ENCODE data around the gene CDH23. TPM values are rescaled to one million over a fixed set of nuclear protein-coding genes. Genes with fewer than 3 reads are reported as not detected.
A peak's percentile ranks its signal among the peaks of the same experiment; 100 is the strongest.

CDH23 gene
- total RNA-seq, 2 donors from 2014 or later, result 1.7 to 11.2 TPM

GRCh38 chr10:71475243-71475871 lies 78.6 kb downstream of the CDH23 start:
- no peak for ATAC-seq
- no peak for DNase-seq (ENCODE audit: low spot score in 2 of 2)

DNA sequence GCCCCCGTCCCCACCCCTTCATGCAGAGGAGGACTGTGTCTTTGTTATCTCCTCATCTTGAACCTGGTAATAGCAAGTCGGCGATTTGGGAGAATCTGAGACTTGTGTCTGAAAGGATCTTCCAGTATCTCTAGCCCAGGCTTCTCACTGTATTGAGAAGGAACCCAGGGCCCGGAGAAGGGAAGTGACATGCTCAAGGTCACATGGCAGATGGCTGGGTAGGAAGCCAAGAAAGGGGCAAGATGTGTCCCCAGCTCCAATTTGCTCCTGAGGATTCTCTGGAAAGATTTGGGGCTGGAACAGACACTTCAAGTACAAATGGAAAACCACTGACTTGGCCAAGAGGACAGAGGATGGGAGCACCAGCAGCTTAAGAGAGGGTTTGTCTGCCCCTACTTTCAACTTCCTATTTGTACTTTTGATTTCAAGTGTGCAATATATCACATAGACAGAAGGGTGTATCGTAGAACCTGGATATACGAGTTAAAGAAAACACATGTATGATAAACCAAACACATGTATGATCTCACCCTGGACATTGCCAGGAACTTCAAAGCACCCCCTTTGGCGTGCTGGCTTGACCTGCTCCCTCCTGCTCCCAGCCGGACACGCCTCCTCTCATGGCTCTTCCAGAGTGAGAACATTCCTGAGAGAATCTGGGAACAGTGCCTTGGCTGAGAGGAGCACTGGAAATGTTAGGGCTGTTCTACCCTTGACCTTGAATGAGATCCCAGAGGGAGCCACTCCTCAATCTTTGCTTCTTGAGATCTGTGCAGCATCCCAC lies 79.7 kb downstream of the CDH23 start:
- no peak overlapping the region for H3K27ac Mint-ChIP-seq
- no peaks in the 10 kb centered on the region for H3K9me3 Mint-ChIP-seq
- DNase-seq (ENCODE audit: low spot score in 2 of 2), result no peak
- H3K36me3 Mint-ChIP-seq, result no peaks in the 10 kb centered on the region
- ATAC-seq, result no peak

More at GRCh38 chr10:71475243-71475871, 78.6 kb downstream of the CDH23 start:
- H3K36me3 Mint-ChIP-seq, result no peaks in the 10 kb centered on the region
- H3K27ac Mint-ChIP-seq, result no peak overlapping the region
- H3K9me3 Mint-ChIP-seq, result no peaks in the 10 kb centered on the region

GRCh38 chr10:71478173-71478572 lies 81.5 kb downstream of the CDH23 start:
- Mint-ChIP-seq H3K36me3 (no peaks in the 10 kb centered on the region), H3K9me3 (no peaks in the 10 kb centered on the region), H3K27ac (no peak overlapping the region)
- ATAC-seq, result no peak
- DNase-seq (ENCODE audit: low spot score in 2 of 2), result no peak

- H3K36me3 Mint-ChIP-seq, result no peaks in the 10 kb centered on the region
- H3K9me3 Mint-ChIP-seq, result no peaks in the 10 kb centered on the region
- no peak overlapping the region for H3K27ac Mint-ChIP-seq
- no peak for DNase-seq (ENCODE audit: low spot score in 2 of 2)
- no peak for ATAC-seq
Observed at GRCh38 chr10:71478813-71479365, 82.2 kb downstream of the CDH23 start.

- Mint-ChIP-seq H3K9me3 (no peaks in the 10 kb centered on the region), H3K36me3 (no peaks in the 10 kb centered on the region), H3K27ac (peak overlapping the region in 1 of 2 donors; percentile 8)
- no peak for DNase-seq (ENCODE audit: low spot score in 2 of 2)
- ATAC-seq, result no peak
Observed at GRCh38 chr10:71479831-71480230, 83.1 kb downstream of the CDH23 start.

GRCh38 chr10:71480662-71481061 lies 83.9 kb downstream of the CDH23 start:
- no peaks in the 10 kb centered on the region for H3K36me3 Mint-ChIP-seq
- DNase-seq (ENCODE audit: low spot score in 2 of 2) (no peak), ATAC-seq (no peak)
- peak overlapping the region in 1 of 2 donors; percentile 8 for H3K27ac Mint-ChIP-seq
- H3K9me3 Mint-ChIP-seq, result no peaks in the 10 kb centered on the region

DNA sequence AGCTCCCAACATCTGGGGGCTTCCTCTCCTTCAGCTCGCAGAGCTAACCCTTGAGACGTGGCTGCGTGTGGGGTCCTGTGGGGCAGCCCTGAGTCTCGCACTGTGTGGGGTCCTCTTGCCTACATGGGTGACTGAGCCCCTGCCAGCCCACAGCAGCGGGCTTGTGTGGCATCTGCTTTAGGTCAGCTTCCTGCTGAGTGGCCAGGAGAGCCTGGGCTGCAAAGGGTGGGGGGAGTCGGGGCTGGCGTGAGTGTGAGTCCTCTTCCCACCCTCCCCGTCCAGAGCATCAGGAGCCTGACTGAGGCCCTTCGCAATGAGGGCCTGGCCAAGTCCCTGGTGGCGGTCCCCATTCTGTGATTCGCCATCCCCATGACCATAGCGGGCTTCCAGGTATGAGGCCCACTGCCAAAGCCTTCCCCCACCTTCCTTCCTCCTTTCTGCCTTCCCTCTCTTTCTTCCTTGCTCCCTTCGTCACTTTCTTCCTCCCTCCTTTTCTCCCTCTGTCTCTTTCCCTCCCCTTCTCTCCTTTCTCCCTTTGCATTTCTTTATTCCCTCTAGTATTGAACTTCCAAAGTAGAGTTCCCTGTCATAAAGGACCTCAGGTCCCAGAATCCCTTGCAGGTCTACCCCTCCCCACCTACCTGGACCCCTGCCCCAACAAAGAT lies 85.2 kb downstream of the CDH23 start:
- no peak overlapping the region for H3K27ac Mint-ChIP-seq
- H3K9me3 Mint-ChIP-seq, result no peaks in the 10 kb centered on the region
- DNase-seq (ENCODE audit: low spot score in 2 of 2) (no peak), ATAC-seq (no peak)
- no peaks in the 10 kb centered on the region for H3K36me3 Mint-ChIP-seq

DNA sequence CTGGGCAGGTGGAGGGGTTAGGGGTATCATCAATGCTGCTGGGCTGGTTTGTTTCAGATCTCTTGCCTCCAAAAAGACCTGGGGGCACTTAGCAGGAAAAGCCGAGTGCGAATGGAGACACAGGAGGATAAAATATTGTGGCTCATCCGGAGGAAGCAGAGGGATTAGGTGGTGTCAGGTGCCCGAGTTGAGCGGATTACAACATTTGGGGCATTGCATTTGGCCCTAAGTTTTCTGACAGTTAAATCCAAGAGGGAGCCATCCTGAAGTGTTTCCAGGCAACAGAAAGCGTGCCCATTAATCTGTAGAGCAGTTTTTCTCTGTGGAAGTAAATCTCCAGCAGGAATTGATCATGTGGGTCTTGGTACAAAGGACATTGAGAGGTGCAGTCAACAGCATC lies 85.9 kb downstream of the CDH23 start:
- H3K27ac Mint-ChIP-seq, result no peak overlapping the region
- DNase-seq (ENCODE audit: low spot score in 2 of 2), result no peak
- ATAC-seq, result no peak
- H3K9me3 Mint-ChIP-seq, result no peaks in the 10 kb centered on the region
- no peaks in the 10 kb centered on the region for H3K36me3 Mint-ChIP-seq

GRCh38 chr10:71483135-71483534 lies 86.4 kb downstream of the CDH23 start:
- no peak for ATAC-seq
- no peaks in the 10 kb centered on the region for H3K36me3 Mint-ChIP-seq

DNA sequence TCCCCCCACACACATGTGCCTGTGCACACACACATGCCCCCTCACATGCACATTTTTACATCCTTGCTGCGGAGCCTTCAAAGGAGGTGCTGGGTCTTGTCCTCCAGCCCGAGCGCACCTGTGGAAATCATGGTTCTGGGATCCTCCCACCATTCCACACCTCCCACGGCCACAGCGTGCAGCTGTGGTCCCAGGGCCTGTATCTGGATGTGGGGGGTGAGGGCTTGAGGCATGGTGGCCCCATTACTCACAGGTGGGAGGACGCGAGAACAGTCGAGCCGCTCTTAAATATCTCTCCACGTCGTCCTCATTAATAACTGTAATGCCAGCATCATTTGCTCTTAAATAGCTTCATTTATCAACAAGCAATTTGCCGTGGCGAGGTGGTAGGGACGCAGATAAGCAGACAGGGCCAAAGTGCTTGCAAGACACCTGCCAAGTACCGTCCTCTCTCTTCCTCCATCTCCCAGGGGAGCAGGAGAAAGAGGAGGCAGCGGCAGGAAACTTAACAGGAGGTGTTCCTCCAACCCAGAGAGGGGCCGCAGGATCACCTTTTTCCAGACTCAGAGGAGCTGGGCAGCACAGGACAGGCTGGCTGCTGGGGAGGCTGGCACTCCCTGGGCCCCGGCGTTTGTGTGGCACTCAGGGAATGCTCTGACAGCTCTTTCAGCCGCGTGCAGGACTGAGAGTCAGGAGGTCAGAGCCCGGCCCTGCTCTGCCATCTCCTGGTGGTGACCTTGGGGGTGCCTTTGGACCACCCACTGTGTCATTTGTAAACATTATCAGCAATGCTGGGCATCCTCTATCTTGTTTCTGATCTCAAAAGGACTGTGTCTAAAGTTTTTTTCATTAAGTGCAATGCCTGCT lies 87.4 kb downstream of the CDH23 start:
- Mint-ChIP-seq H3K36me3 (no peaks in the 10 kb centered on the region), H3K9me3 (peaks cover 3 to 8% of the 10 kb centered on the region in 2 donors), H3K27ac (no peak overlapping the region)
- no peak for ATAC-seq
- no peak for DNase-seq (ENCODE audit: low spot score in 2 of 2)

More at GRCh38 chr10:71483135-71483534, 86.4 kb downstream of the CDH23 start:
- Mint-ChIP-seq H3K9me3 (no peaks in the 10 kb centered on the region), H3K27ac (no peak overlapping the region)
- no peak for DNase-seq (ENCODE audit: low spot score in 2 of 2)

DNA sequence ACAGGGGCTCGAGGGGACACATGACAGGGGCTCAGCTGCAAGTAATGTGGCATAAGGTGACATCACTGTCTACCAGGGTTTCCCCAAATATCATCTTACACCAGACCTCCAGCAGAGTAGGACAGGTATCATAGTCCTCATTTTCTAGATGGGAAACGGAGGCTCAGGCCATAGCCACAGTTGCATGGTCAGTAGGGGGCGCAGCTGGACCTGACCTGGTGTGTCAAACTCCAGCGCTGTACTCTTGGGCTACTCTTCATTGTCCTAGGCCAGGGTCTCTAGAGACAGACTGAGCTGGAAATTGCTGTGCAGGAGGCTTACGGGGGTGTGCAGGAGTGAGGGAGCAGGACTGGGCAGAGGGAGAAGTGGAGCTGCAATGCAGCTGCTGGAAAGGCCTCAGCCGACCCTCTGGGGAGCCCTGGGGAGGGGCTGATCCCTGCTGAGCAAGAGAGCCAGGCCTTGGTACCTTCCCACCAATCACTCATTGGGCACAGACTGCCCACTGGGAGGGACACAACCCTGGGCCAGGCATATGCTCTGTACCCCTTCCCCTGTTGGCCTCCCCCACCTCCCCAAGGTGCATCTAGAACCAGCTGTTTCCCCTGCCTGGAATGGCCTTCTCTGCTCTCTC lies 89.9 kb downstream of the CDH23 start:
- H3K9me3 Mint-ChIP-seq, result peaks cover 10 to 14% of the 10 kb centered on the region in 2 donors
- ATAC-seq, result peak; percentile 56 to 64
- peak in 1 of 2 donors; percentile 65 for DNase-seq (ENCODE audit: low spot score in 2 of 2)
- no peak overlapping the region for H3K27ac Mint-ChIP-seq
- H3K36me3 Mint-ChIP-seq, result no peaks in the 10 kb centered on the region

- no peak for DNase-seq (ENCODE audit: low spot score in 2 of 2)
- Mint-ChIP-seq H3K27ac (no peak overlapping the region), H3K36me3 (no peaks in the 10 kb centered on the region), H3K9me3 (peaks cover 10 to 14% of the 10 kb centered on the region in 2 donors)
- ATAC-seq, result no peak
Observed at GRCh38 chr10:71487726-71488125, 91.0 kb downstream of the CDH23 start.

GRCh38 chr10:71489077-71489476 lies 92.4 kb downstream of the CDH23 start:
- Mint-ChIP-seq H3K9me3 (peaks cover 10 to 14% of the 10 kb centered on the region in 2 donors), H3K36me3 (no peaks in the 10 kb centered on the region), H3K27ac (no peak overlapping the region)
- ATAC-seq (no peak), DNase-seq (ENCODE audit: low spot score in 2 of 2) (no peak)

DNA sequence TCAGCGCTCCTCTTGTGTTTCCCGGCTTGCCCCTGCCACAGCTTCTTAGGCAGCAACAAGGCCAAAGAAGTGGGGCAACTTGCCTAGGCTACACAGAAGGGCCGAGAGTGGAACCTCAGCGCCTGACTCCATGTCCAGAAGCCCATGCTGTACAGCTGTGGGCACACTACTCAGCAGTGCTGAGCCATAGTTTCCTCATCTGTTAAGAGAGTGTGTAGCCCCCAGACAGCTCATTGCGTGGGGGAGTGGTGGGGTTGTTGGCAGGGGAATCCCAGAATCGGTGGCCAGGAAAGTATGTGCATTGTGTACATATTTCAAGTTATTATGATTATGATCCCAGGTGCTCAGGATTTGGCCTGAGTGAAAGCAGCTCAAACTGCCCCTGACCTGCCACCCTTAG lies 96.2 kb downstream of the CDH23 start:
- no peak overlapping the region for H3K27ac Mint-ChIP-seq
- H3K36me3 Mint-ChIP-seq, result no peaks in the 10 kb centered on the region
- DNase-seq (ENCODE audit: low spot score in 2 of 2), result no peak
- peaks cover 10 to 14% of the 10 kb centered on the region in 2 donors for H3K9me3 Mint-ChIP-seq
- peak in 1 of 2 donors; percentile 44 for ATAC-seq

DNA sequence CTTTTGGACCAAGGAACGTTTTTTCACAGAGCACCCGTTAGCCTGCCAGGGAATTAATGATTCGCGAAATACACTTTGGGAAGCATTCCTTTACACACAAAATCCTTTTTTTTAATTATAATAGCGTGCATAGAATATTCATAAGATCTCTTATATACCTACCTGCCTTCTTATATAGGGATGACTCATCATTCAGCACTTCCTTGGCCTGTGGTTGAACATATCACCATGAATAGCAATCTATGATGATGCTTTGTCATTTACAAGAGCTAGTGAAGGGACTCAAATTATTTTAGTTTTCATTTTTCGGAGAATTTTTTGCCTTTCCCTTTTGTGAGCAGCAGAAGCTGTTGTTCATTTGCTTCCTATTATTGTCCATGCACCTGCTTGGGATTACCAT lies 97.0 kb downstream of the CDH23 start:
- ATAC-seq (peak; percentile 61), DNase-seq (ENCODE audit: low spot score in 2 of 2) (no peak)
- Mint-ChIP-seq H3K27ac (no peak overlapping the region), H3K9me3 (peaks cover 6 to 14% of the 10 kb centered on the region in 2 donors), H3K36me3 (no peaks in the 10 kb centered on the region)

GRCh38 chr10:71494476-71494875 lies 97.8 kb downstream of the CDH23 start:
- Mint-ChIP-seq H3K36me3 (no peaks in the 10 kb centered on the region), H3K9me3 (peaks cover 0 to 7% of the 10 kb centered on the region in 2 donors), H3K27ac (no peak overlapping the region)
- no peak for ATAC-seq
- no peak for DNase-seq (ENCODE audit: low spot score in 2 of 2)
